K562 (cell line): ENCODE measurements around the gene HSPB3. TPM values are rescaled to one million over a fixed set of nuclear protein-coding genes. Genes with fewer than 3 reads are reported as not detected.
"Not testable (repeated sequence)": the region's sequence is repeated elsewhere in the genome, so short reads cannot be mapped to it uniquely, and the experiment has no call there.

Source experiments
- ATAC-seq: fragments of 200-7000 bp; cut with Tn5 transposase; 3 replicates; pipeline ENCODE4 v1.9.1; 2020; ENCODE audit warnings: moderate library complexity
- BruUV-seq: library from RNA; stranded (reverse); fragments of 400-500 nt; replicated peaks from 2 replicates; lab custom pipeline; 2021; lab: Mats Ljungman, UMichigan
- CTCF ChIA-PET: fragments of 300-600 bp; formaldehyde crosslinking; extraction: SDS; loops from one replicate; lab custom pipeline; 2021; ENCODE audit warnings: low intra/inter-chr PET ratio; lab: Yijun Ruan, JAX
- POLR2A ChIA-PET: fragments of 300-600, 350-650 bp; sonication (Branson Sonifier 250); formaldehyde crosslinking; extraction: SDS; loops from one replicate; lab custom pipeline; 2021; ENCODE audit warnings: antibody characterized with exemption, inconsistent platforms; lab: Yijun Ruan, JAX
- DNase-seq, 4 experiments: peaks; one replicate each; pipeline versions ENCODE4 v3.0.0 to v3.0.0-alpha.2; 2011 to 2018; ENCODE audit warnings: low spot score in 3 of 4, mixed read lengths in 3 of 4; ENCODE audit errors: extremely low read depth in 1 of 4
- FAIRE-seq: peaks from 2 replicates; lab custom pipeline; 2011; peaks lifted over from hg19 to GRCh38; lab: Jason Lieb, UNC
- H2AFZ ChIP-seq: 2 replicates; pipeline ENCODE4 v1.6.0; 2011; ENCODE audit warnings: low read depth, low read length, control low read depth, inconsistent platforms
- H3K27ac ChIP-seq: fragments of 200-600 bp; 3 replicates; pipeline ENCODE4 v1.8.0; 2011; ENCODE audit warnings: low read depth, mild to moderate bottlenecking, control low read depth, inconsistent platforms, low read length, moderate library complexity, mixed read lengths; ENCODE audit errors: extremely low read depth
- H3K27me3 ChIP-seq, 2 experiments: fragments of 300-600 bp in 1 of 2; 2 replicates in 1 of 2; 3 replicates in 1 of 2; pipeline versions ENCODE4 v1.6.0 to v1.8.0; 2011; ENCODE audit warnings: inconsistent platforms in 2 of 2, low read length in 2 of 2, mild to moderate bottlenecking in 1 of 2, mixed read lengths in 1 of 2, moderate library complexity in 1 of 2; ENCODE audit not compliant: control insufficient read depth in 2 of 2, insufficient read depth in 2 of 2
- H3K36me3 ChIP-seq: fragments of 300-600 bp; 3 replicates; pipeline ENCODE4 v1.8.0; 2011; ENCODE audit warnings: mild to moderate bottlenecking, low read length, inconsistent platforms; ENCODE audit not compliant: control insufficient read depth, insufficient read depth
- H3K4me1 ChIP-seq, 2 experiments: fragments of 200-600 bp in 1 of 2; replicated peaks in 1 of 2; 2 replicates in 1 of 2; 3 replicates in 1 of 2; pipeline versions ENCODE4 v1.5.1 to v1.8.0; 2011; ENCODE audit warnings: inconsistent platforms in 2 of 2, low read length in 2 of 2, mild to moderate bottlenecking in 1 of 2, mixed read lengths in 1 of 2, moderate library complexity in 1 of 2; ENCODE audit not compliant: control insufficient read depth in 2 of 2, insufficient read depth in 2 of 2
- H3K4me2 ChIP-seq: 2 replicates; pipeline ENCODE4 v1.6.1; 2011; ENCODE audit warnings: low read length, control low read depth, inconsistent platforms, mixed read lengths; ENCODE audit not compliant: insufficient read depth
- H3K4me3 ChIP-seq: fragments of 200-600 bp; sonication (generic), shearing (Covaris generic); 2 replicates; pipeline ENCODE4 v1.5.1; 2016; ENCODE audit warnings: control low read depth, inconsistent platforms
- H3K79me2 ChIP-seq: fragments of 200-600 bp; 3 replicates; pipeline ENCODE4 v1.8.0; 2011; ENCODE audit warnings: low read length, inconsistent platforms; ENCODE audit not compliant: control insufficient read depth, insufficient read depth
- H3K9ac ChIP-seq, 2 experiments: 2 replicates each; pipeline versions ENCODE4 v1.6.0 to v1.6.1; 2011; ENCODE audit warnings: low read depth in 2 of 2, low read length in 2 of 2, control low read depth in 1 of 2, inconsistent platforms in 1 of 2, mild to moderate bottlenecking in 1 of 2, mixed read lengths in 1 of 2; ENCODE audit not compliant: insufficient read depth in 1 of 2
- H3K9me1 ChIP-seq: one replicate; pipeline ENCODE4 v1.6.0; 2011; ENCODE audit warnings: inconsistent platforms, mild to moderate bottlenecking, low read length, moderate library complexity; ENCODE audit not compliant: control insufficient read depth, insufficient read depth
- H3K9me3 ChIP-seq: replicated peaks from 2 replicates; pipeline ENCODE4 v1.5.1; 2011; ENCODE audit warnings: low read depth, low read length, inconsistent platforms; ENCODE audit not compliant: control insufficient read depth, insufficient read depth
- H4K20me1 ChIP-seq: replicated peaks from 2 replicates; pipeline ENCODE4 v1.6.1; 2011; ENCODE audit warnings: low read length, inconsistent platforms, mixed read lengths; ENCODE audit not compliant: control insufficient read depth, insufficient read depth
- CEBPB ChIP-seq: fragments of 450-650 bp; IDR thresholded peaks from 2 replicates; pipeline ENCODE4 v1.6.1; 2016; ENCODE audit warnings: missing genetic modification characterization, missing compliant biosample characterization
- POLR2B ChIP-seq: fragments of 450-650 bp; IDR thresholded peaks from 2 replicates; pipeline ENCODE4 v1.6.1; 2018; ENCODE audit warnings: low read depth; ENCODE audit not compliant: partially characterized antibody
- POLR2G ChIP-seq: fragments of 200-400 bp; formaldehyde crosslinking; IDR thresholded peaks from 2 replicates; pipeline ENCODE4 v1.6.1; 2017; ENCODE audit warnings: low read depth, mild to moderate bottlenecking, antibody characterized with exemption, low read length, moderate library complexity
- WGBS: fragments of 100-300 bp; shearing (Covaris generic); methylation state at CpG from one replicate; pipeline ENCODE4 v1.1.6; 2016; ENCODE audit warnings: low coverage, mixed read lengths; ENCODE audit not compliant: insufficient coverage; ENCODE audit errors: missing lambda C conversion rate; 5-methylcytosine and 5-hydroxymethylcytosine counted together
- in situ Hi-C: fragments of 300-500 bp; cut with MboI; formaldehyde crosslinking; loops from 4 replicates; pipeline ENCODE4 v1.15.0; 2018; ENCODE audit warnings: inconsistent platforms, mixed read lengths
- intact Hi-C: fragments of 100-400 bp; cut with micrococcal nuclease; formaldehyde crosslinking; loops from 2 replicates; pipeline ENCODE4 v1.14.2; 2022
- polyA plus RNA-seq, 8 experiments: library from polyadenylated mRNA; depleted of rRNA in 4 of 8; stranded (reverse) in 5 of 8; unstranded in 3 of 8; fragments of >200 nt; fragmentation: Nextera tagmentation in 2 of 8; fragmentation: Illumina TruSeq in 1 of 8; extraction: Ambion mirVana in 2 of 8; extraction: Trizol in 1 of 8; gene quantifications; 2 replicates each; pipeline versions ENCODE4 v1.2.1 to v1.2.3, GENCODE V29; 2011 to 2014; ENCODE audit warnings: inconsistent platforms in 1 of 8, missing spikeins in 1 of 8
- total RNA-seq, 7 experiments: library from RNA; depleted of rRNA in 6 of 7; stranded (reverse); fragments of >200 nt in 6 of 7; fragmentation: Illumina TruSeq in 2 of 7; extraction: Trizol in 2 of 7; gene quantifications; 2 replicates each; pipeline versions ENCODE4 v1.2.1 to v1.2.3, GENCODE V29; 2011 to 2021; ENCODE audit warnings: low replicate concordance in 1 of 7
- TF ChIP-seq, protein P1 (sequence below), 3 experiments: IDR thresholded peaks in 2 of 3; conservative IDR thresholded peaks in 1 of 3; 2 replicates each; pipeline ENCODE4 v1.5.1; 2011 to 2012; ENCODE audit warnings: low read length in 3 of 3, mild to moderate bottlenecking in 3 of 3, control low read depth in 2 of 3, improper control_type of control experiment in 1 of 3, inconsistent platforms in 1 of 3, low read depth in 1 of 3, mixed read lengths in 1 of 3, moderate library complexity in 1 of 3; ENCODE audit not compliant: insufficient read depth in 2 of 3
- TF ChIP-seq, protein P2 (sequence below): IDR thresholded peaks from 2 replicates; pipeline ENCODE4 v1.6.1; 2012; ENCODE audit warnings: low read depth, low read length, improper control_type of control experiment, borderline replicate concordance
- TF ChIP-seq, protein P3 (sequence below), 2 experiments: fragments of 450-650 bp; formaldehyde crosslinking in 1 of 2; IDR thresholded peaks; 2 replicates each; pipeline versions ENCODE4 v1.4.0 to v1.6.1; 2014 to 2020; ENCODE audit warnings: mild to moderate bottlenecking in 2 of 2, borderline replicate concordance in 1 of 2, low read depth in 1 of 2

Gene HSPB3
- total and polyA plus RNA-seq, 9 of the 15 experiments (the other 6 are each of a cell fraction or from before 2014, with no cell fraction given) = 2.4 to 6.3 (median 3.4) TPM

DNA sequence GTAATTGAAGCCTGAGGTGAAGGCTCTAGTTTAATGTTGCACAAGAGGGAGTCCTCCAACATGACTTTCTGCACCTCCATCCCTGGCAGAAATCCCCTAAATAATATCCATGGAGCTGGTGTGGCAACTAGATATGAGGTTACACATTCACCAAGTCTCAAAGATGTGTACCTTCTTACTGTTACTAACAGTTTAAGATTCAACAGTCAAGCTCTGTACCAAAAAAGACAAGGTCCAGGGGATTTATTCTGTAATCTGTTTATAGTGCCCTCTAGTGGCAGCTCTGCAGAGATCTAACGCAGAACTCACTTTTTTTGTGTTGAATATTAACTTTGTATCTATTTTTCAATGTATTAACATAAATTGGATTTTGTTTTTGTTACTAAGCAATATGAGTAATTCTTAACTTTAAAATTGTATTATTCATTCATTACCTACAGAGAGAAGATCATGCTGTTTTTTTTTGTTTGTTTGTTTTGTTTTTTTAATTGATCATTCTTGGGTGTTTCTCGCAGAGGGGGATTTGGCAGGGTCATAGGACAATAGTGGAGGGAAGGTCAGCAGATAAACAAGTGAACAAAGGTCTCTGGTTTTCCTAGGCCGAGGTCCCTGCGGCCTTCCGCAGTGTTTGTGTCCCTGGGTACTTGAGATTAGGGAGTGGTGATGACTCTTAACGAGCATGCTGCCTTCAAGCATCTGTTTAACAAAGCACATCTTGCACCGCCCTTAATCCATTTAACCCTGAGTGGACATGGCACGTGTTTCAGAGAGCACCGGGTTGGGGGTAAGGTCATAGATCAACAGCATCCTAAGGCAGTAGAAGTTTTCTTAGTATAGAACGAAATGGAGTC lies 35.7 kb upstream of the HSPB3 start:
- H3K79me2 ChIP-seq, H3K4me2 ChIP-seq, H3K4me1 ChIP-seq, H3K4me3 ChIP-seq, FAIRE-seq, H3K27me3 ChIP-seq, H4K20me1 ChIP-seq, BruUV-seq, H3K9me1 ChIP-seq, H3K9me3 ChIP-seq, in situ Hi-C loops, H2AFZ ChIP-seq, H3K9ac ChIP-seq, H3K27ac ChIP-seq: not testable (repeated sequence)
- intact Hi-C loops = loop anchor here (1.0 to 5.0 kb wide), 2 partner anchors 108 to 177 kb away; no protein-coding TSS in a partner anchor
- peak; percentile 39 to 63 (median 44) for DNase-seq
- peaks cover 25% of the 10 kb centered on the region for H3K36me3 ChIP-seq
- CTCF ChIA-PET = interaction anchor here (1.0 to 2.0 kb wide), 2 partner anchors 107 to 176 kb away, joined by 3 to 8 read pairs; no protein-coding TSS in a partner anchor
- peak; percentile 69 for ATAC-seq
- WGBS = 33% methylated on average over 10 of the region's 10 CpGs
- POLR2A ChIA-PET = interaction anchor here (0.7 to 1.1 kb wide), 4 partner anchors 10 to 109 kb away, joined by 3 to 8 read pairs (median 6); partner anchors contain the start of gene ARL15
- TF ChIP-seq CEBPB (tag) (peak; percentile 65), POLR2B (peak; percentile 30), POLR2G (0 out of 2 replicates have a peak, but pooled peaks have one; percentile 31)
- TF ChIP-seq, protein P1, sequence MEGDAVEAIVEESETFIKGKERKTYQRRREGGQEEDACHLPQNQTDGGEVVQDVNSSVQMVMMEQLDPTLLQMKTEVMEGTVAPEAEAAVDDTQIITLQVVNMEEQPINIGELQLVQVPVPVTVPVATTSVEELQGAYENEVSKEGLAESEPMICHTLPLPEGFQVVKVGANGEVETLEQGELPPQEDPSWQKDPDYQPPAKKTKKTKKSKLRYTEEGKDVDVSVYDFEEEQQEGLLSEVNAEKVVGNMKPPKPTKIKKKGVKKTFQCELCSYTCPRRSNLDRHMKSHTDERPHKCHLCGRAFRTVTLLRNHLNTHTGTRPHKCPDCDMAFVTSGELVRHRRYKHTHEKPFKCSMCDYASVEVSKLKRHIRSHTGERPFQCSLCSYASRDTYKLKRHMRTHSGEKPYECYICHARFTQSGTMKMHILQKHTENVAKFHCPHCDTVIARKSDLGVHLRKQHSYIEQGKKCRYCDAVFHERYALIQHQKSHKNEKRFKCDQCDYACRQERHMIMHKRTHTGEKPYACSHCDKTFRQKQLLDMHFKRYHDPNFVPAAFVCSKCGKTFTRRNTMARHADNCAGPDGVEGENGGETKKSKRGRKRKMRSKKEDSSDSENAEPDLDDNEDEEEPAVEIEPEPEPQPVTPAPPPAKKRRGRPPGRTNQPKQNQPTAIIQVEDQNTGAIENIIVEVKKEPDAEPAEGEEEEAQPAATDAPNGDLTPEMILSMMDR (IDR thresholded peaks at IDR 0.05 in 2 of 3, conservative IDR thresholded peaks at IDR 0.05 in 1 of 3; ENCODE audit: insufficient read depth in 2 of 3, low read depth in 1 of 3, low read length in 3 of 3) = peak; percentile 47 to 76 (median 65); a peak in 5 of 6 replicates
- TF ChIP-seq, protein P2, sequence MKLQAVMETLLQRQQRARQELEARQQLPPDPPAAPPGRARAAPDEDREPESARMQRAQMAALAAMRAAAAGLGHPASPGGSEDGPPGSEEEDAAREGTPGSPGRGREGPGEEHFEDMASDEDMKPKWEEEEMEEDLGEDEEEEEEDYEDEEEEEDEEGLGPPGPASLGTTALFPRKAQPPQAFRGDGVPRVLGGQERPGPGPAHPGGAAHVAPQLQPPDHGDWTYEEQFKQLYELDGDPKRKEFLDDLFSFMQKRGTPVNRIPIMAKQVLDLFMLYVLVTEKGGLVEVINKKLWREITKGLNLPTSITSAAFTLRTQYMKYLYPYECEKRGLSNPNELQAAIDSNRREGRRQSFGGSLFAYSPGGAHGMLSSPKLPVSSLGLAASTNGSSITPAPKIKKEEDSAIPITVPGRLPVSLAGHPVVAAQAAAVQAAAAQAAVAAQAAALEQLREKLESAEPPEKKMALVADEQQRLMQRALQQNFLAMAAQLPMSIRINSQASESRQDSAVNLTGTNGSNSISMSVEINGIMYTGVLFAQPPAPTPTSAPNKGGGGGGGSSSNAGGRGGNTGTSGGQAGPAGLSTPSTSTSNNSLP = peak; percentile 49; the same call in 1 of the 2 replicates
- TF ChIP-seq, protein P3, sequence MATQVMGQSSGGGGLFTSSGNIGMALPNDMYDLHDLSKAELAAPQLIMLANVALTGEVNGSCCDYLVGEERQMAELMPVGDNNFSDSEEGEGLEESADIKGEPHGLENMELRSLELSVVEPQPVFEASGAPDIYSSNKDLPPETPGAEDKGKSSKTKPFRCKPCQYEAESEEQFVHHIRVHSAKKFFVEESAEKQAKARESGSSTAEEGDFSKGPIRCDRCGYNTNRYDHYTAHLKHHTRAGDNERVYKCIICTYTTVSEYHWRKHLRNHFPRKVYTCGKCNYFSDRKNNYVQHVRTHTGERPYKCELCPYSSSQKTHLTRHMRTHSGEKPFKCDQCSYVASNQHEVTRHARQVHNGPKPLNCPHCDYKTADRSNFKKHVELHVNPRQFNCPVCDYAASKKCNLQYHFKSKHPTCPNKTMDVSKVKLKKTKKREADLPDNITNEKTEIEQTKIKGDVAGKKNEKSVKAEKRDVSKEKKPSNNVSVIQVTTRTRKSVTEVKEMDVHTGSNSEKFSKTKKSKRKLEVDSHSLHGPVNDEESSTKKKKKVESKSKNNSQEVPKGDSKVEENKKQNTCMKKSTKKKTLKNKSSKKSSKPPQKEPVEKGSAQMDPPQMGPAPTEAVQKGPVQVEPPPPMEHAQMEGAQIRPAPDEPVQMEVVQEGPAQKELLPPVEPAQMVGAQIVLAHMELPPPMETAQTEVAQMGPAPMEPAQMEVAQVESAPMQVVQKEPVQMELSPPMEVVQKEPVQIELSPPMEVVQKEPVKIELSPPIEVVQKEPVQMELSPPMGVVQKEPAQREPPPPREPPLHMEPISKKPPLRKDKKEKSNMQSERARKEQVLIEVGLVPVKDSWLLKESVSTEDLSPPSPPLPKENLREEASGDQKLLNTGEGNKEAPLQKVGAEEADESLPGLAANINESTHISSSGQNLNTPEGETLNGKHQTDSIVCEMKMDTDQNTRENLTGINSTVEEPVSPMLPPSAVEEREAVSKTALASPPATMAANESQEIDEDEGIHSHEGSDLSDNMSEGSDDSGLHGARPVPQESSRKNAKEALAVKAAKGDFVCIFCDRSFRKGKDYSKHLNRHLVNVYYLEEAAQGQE (IDR thresholded peaks at IDR 0.05; ENCODE audit: borderline replicate concordance) = peak; percentile 56; the same call in 1 of the 2 replicates
- TF ChIP-seq, protein P3 (CRISPR knock-in tag; IDR thresholded peaks at IDR 0.05; ENCODE audit: low read depth) = not testable (repeated sequence)
